Measurements from ENCODE around the gene DIPK1B.

Gene DIPK1B

DNA sequence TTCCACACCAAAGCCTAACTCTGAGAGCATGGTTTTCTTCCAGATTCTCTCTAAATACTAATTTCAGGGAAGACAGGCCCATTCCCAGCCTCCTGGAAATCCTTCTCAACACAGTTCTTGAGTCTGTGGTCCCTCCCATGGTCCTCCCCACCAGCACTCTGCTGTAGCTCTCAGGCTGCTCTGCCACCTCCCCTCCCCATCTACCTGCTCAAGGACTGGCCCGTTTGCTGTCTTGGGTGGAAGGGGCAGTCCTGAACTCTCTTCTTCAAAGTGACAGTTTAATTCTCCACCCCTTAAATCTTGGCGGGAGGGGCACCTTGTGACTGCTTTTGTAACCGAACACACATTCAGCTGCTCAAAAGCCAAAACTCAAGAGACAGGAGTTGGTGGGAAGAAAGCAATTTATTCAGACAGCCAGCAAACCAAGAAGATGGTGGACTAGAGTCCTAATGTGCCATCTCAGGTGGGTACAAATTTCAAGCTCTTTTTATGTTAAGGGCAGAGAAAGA is 59.6 kb downstream of the DIPK1B start:
- TF ChIP-seq, protein P1, sequence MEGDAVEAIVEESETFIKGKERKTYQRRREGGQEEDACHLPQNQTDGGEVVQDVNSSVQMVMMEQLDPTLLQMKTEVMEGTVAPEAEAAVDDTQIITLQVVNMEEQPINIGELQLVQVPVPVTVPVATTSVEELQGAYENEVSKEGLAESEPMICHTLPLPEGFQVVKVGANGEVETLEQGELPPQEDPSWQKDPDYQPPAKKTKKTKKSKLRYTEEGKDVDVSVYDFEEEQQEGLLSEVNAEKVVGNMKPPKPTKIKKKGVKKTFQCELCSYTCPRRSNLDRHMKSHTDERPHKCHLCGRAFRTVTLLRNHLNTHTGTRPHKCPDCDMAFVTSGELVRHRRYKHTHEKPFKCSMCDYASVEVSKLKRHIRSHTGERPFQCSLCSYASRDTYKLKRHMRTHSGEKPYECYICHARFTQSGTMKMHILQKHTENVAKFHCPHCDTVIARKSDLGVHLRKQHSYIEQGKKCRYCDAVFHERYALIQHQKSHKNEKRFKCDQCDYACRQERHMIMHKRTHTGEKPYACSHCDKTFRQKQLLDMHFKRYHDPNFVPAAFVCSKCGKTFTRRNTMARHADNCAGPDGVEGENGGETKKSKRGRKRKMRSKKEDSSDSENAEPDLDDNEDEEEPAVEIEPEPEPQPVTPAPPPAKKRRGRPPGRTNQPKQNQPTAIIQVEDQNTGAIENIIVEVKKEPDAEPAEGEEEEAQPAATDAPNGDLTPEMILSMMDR (IDR thresholded peaks at IDR 0.05; ENCODE audit: insufficient read depth, low read length, poor library complexity, severe bottlenecking): no peak
- Histone ChIP-seq H3K36me3 (ENCODE audit: control insufficient read depth, insufficient read depth, low read length) (no peaks in the 10 kb centered on the region), H3K4me3 (replicated peaks; ENCODE audit: low read depth, low read length) (no peak overlapping the region), H3K27me3 (replicated peaks; ENCODE audit: control insufficient read depth, insufficient read depth, low read length) (no peaks in the 10 kb centered on the region; the same call in 1 of the 2 replicates)
- no peak for DNase-seq (ENCODE audit: extremely low read depth, insufficient read length)

GRCh38 chr9:136773386-136774044 is 61.1 kb downstream of the DIPK1B start:
- no peaks in the 10 kb centered on the region for H3K27me3 ChIP-seq (replicated peaks; ENCODE audit: control insufficient read depth, insufficient read depth, low read length)
- H3K36me3 ChIP-seq (ENCODE audit: control insufficient read depth, insufficient read depth, low read length): no peaks in the 10 kb centered on the region
- peak; percentile 59 for DNase-seq (ENCODE audit: extremely low read depth, insufficient read length)
- no peak overlapping the region for H3K4me3 ChIP-seq (replicated peaks; ENCODE audit: low read depth, low read length)
- TF ChIP-seq, protein P1 (IDR thresholded peaks at IDR 0.05; ENCODE audit: insufficient read depth, low read length, poor library complexity, severe bottlenecking): no peak
